ENCODE results near the gene STEAP3. TPM values are rescaled to one million over a fixed set of nuclear protein-coding genes. Genes with fewer than 3 reads are reported as not detected.

The STEAP3 gene
- total RNA-seq, 6 experiments from 2014 or later, result 118 to 165 (median 131) TPM

DNA sequence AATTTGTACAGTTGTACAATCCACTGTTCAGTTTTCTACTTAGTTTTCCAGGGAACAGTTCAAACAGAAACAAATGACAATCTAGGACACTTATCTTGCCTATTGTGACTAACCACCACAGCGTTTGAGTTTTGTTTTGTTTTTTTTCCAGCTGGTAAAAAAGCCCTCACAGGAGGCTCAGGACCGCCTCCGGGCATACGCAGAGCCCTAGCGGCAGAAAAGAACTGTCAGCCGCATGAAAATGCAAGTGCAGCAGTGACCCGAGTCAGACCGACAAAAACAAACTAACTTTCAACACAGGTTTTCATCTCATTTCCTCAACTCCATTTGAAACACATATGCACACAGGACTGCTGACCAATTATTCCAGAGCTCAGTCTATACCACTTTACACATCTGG is 68.6 kb downstream of the STEAP3 start:
- Histone ChIP-seq H3K4me3 (no peak overlapping the region), H3K27me3 (no peaks in the 10 kb centered on the region), H3K4me1 (peaks cover 0 to 19% (median 0%) of the 10 kb centered on the region in 4 donors), H3K36me3 (no peaks in the 10 kb centered on the region), H3K9me3 (no peaks in the 10 kb centered on the region), H3K27ac (no peak overlapping the region)
- WGBS (ENCODE audit: insufficient coverage, low coverage, low lambda C conversion rate, missing lambda C conversion rate), result 20% methylated on average over 8 of the region's 8 CpGs
- ATAC-seq (peak; percentile 74 to 84 (median 81)), DNase-seq (peak in 1 of 3 donors; percentile 43)
- TF ChIP-seq, protein P1, sequence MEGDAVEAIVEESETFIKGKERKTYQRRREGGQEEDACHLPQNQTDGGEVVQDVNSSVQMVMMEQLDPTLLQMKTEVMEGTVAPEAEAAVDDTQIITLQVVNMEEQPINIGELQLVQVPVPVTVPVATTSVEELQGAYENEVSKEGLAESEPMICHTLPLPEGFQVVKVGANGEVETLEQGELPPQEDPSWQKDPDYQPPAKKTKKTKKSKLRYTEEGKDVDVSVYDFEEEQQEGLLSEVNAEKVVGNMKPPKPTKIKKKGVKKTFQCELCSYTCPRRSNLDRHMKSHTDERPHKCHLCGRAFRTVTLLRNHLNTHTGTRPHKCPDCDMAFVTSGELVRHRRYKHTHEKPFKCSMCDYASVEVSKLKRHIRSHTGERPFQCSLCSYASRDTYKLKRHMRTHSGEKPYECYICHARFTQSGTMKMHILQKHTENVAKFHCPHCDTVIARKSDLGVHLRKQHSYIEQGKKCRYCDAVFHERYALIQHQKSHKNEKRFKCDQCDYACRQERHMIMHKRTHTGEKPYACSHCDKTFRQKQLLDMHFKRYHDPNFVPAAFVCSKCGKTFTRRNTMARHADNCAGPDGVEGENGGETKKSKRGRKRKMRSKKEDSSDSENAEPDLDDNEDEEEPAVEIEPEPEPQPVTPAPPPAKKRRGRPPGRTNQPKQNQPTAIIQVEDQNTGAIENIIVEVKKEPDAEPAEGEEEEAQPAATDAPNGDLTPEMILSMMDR (IDR thresholded peaks at IDR 0.05), result peak; percentile 28 to 42 (median 39)
- no peak for TF ChIP-seq POLR2A (IDR thresholded peaks at IDR 0.05)
- intact Hi-C loops (cut with DNase I), result loop anchor here in 1 of 2 donors (5.0 kb wide), 1 partner anchor 280 kb away; no protein-coding TSS in a partner anchor

DNA sequence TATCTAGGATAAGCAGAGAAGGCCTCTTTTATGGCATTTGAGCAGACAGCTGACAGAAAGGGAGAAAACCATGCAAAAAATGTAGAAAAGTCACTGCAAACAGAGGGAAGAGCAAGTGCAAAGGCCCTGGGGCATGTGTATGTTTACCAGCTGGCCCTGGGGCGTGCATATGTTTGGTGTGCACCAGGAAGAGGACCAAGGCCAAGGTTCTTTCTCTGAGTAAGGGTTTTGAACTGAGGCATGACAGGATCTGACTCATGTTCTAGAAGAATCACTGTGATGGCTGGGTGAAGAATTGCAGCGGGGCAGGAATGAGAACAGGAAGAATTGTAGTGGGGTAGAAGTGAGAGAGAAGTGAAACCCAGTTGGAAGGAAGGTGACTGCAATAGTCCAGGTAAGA is 69.6 kb downstream of the STEAP3 start:
- WGBS (ENCODE audit: insufficient coverage, low coverage, low lambda C conversion rate, missing lambda C conversion rate), result 79% methylated on average over 2 of the region's 2 CpGs
- H3K27ac ChIP-seq, result no peak overlapping the region
- no peaks in the 10 kb centered on the region for H3K27me3 ChIP-seq
- TF ChIP-seq, protein P1 (IDR thresholded peaks at IDR 0.05), result no peak
- TF ChIP-seq POLR2A (IDR thresholded peaks at IDR 0.05), result no peak
- H3K4me3 ChIP-seq, result no peak overlapping the region
- ATAC-seq, result no peak
- H3K9me3 ChIP-seq, result no peaks in the 10 kb centered on the region
- peaks cover 0 to 20% (median 0%) of the 10 kb centered on the region in 4 donors for H3K4me1 ChIP-seq
- no peak for DNase-seq
- intact Hi-C loops (cut with DNase I), result loop anchor here in 1 of 2 donors (5.0 kb wide), 1 partner anchor 281 kb away; no protein-coding TSS in a partner anchor
- H3K36me3 ChIP-seq, result no peaks in the 10 kb centered on the region

DNA sequence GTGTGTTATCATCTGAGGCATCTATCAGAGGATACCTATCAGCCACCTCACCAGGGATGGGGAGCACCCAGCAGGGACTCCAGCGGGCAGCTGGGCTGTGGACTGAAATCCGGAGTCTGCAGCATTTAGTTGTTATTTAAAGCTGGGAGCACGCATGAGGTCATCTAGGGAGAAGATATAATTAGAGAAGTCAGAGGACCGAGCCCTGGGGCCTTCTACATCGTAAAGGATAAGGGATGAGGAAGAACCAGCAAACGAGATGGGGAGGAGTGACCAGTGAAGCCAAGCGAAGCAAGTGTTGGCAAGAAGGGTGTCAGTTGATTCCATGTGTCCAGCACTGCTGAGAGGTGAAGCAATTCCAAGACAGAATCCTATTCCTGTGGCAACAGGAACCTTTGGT is 70.3 kb downstream of the STEAP3 start:
- 91% methylated on average over 5 of the region's 7 CpGs for WGBS (ENCODE audit: insufficient coverage, low coverage, low lambda C conversion rate, missing lambda C conversion rate)
- Histone ChIP-seq H3K9me3 (no peaks in the 10 kb centered on the region), H3K27ac (no peak overlapping the region), H3K4me3 (no peak overlapping the region), H3K36me3 (no peaks in the 10 kb centered on the region), H3K4me1 (peaks cover 0 to 27% (median 1%) of the 10 kb centered on the region in 4 donors), H3K27me3 (no peaks in the 10 kb centered on the region)
- intact Hi-C loops (cut with DNase I), result loop anchor here in 1 of 2 donors (5.0 kb wide), 1 partner anchor 282 kb away; no protein-coding TSS in a partner anchor
- TF ChIP-seq, protein P1 (IDR thresholded peaks at IDR 0.05), result no peak
- TF ChIP-seq POLR2A (IDR thresholded peaks at IDR 0.05), result no peak
- DNase-seq (no peak), ATAC-seq (no peak)

DNA sequence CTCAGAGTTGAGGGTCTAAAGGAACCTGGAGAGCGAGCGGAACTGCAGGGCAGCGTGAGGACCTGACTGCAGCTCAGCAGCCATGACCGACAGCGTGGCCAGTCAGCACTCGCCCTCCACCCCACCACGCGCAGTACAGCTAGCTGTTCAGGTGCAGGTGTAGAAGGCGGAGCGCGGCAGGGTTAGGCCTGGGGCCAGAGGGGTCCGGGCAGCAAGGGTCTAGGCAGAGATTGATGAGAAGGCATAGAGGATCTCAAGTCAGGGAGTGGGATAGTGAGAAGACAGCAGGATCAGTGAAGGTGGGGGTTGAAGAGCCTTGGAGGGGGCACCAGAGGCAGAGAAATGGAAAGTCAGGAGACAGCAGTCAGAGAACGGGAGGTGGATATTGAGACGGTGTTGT is 71.0 kb downstream of the STEAP3 start:
- intact Hi-C loops (cut with DNase I), result loop anchor here in 1 of 2 donors (5.0 kb wide), 1 partner anchor 282 kb away; no protein-coding TSS in a partner anchor
- H3K27ac ChIP-seq, result no peak overlapping the region
- 90% methylated on average over 2 of the region's 14 CpGs for WGBS (ENCODE audit: insufficient coverage, low coverage, low lambda C conversion rate, missing lambda C conversion rate)
- H3K36me3 ChIP-seq, result no peaks in the 10 kb centered on the region
- no peak for DNase-seq
- H3K4me1 ChIP-seq, result peaks cover 0 to 30% (median 2%) of the 10 kb centered on the region in 4 donors
- H3K27me3 ChIP-seq, result no peaks in the 10 kb centered on the region
- no peak overlapping the region for H3K4me3 ChIP-seq
- TF ChIP-seq, protein P1 (IDR thresholded peaks at IDR 0.05), result no peak
- no peak for ATAC-seq
- no peaks in the 10 kb centered on the region for H3K9me3 ChIP-seq

Measured in right lobe of liver (tissue), 6 donors.